Esophagus squamous epithelium (tissue), 4 donors: ENCODE measurements around the gene IGFBP5.

Experiments used
- POLR2A ChIP-seq, 4 donors: fragments of 450-650 bp; IDR thresholded peaks; one replicate each; pipeline ENCODE4 v1.6.1; 2017; ENCODE audit warnings: antibody characterized with exemption in 4 of 4, mild to moderate bottlenecking in 4 of 4, moderate library complexity in 3 of 4
- TF ChIP-seq, protein P1 (sequence below), 6 experiments: fragments of 450-650 bp in 4 of 6; fragments of 200-600 bp in 2 of 6; sonication (generic) in 2 of 6; IDR thresholded peaks; one replicate each; pipeline ENCODE4 v1.5.1; 2016 to 2019; ENCODE audit warnings: antibody characterized with exemption in 6 of 6, mild to moderate bottlenecking in 4 of 6, moderate library complexity in 4 of 6

DNA sequence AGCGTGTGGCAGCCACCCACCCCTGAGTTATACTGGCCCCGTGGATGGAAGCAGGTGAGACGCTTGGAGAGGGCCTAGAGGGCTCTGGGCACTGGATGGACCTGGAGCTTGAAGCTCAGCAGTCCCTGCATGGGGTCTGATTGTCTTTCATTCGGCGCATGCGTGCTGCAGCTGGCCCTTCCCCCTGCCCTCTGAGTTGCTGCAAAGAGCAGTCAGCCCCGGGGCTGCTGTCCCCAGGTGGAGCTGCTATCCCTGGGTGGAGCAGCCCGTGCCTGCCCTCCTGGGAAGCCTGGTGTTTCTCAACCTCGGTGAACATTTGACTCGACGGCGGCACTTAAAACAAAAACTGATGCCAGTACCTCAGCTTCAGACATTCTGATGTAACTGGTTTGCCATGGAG, 29.6 kb downstream of the IGFBP5 start:
- TF ChIP-seq, protein P1, sequence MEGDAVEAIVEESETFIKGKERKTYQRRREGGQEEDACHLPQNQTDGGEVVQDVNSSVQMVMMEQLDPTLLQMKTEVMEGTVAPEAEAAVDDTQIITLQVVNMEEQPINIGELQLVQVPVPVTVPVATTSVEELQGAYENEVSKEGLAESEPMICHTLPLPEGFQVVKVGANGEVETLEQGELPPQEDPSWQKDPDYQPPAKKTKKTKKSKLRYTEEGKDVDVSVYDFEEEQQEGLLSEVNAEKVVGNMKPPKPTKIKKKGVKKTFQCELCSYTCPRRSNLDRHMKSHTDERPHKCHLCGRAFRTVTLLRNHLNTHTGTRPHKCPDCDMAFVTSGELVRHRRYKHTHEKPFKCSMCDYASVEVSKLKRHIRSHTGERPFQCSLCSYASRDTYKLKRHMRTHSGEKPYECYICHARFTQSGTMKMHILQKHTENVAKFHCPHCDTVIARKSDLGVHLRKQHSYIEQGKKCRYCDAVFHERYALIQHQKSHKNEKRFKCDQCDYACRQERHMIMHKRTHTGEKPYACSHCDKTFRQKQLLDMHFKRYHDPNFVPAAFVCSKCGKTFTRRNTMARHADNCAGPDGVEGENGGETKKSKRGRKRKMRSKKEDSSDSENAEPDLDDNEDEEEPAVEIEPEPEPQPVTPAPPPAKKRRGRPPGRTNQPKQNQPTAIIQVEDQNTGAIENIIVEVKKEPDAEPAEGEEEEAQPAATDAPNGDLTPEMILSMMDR (IDR thresholded peaks at IDR 0.05): peak in 1 of 6 experiments; percentile 4
- TF ChIP-seq POLR2A (IDR thresholded peaks at IDR 0.05): no peak
